HG03575 (cell line): Measurements from ENCODE around the gene C3orf80.
"Not testable (repeated sequence)": the region's sequence is repeated elsewhere in the genome, so short reads cannot be mapped to it uniquely, and the experiment has no call there.

Experiments used
- ATAC-seq: cut with Tn5 transposase; IDR thresholded peaks from one replicate; pipeline ENCODE4 v1.9.1; 2021; ENCODE audit not compliant: unreplicated experiment, insufficient number of reproducible peaks, low FRiP score; ENCODE audit errors: extremely low read depth

The C3orf80 gene

DNA sequence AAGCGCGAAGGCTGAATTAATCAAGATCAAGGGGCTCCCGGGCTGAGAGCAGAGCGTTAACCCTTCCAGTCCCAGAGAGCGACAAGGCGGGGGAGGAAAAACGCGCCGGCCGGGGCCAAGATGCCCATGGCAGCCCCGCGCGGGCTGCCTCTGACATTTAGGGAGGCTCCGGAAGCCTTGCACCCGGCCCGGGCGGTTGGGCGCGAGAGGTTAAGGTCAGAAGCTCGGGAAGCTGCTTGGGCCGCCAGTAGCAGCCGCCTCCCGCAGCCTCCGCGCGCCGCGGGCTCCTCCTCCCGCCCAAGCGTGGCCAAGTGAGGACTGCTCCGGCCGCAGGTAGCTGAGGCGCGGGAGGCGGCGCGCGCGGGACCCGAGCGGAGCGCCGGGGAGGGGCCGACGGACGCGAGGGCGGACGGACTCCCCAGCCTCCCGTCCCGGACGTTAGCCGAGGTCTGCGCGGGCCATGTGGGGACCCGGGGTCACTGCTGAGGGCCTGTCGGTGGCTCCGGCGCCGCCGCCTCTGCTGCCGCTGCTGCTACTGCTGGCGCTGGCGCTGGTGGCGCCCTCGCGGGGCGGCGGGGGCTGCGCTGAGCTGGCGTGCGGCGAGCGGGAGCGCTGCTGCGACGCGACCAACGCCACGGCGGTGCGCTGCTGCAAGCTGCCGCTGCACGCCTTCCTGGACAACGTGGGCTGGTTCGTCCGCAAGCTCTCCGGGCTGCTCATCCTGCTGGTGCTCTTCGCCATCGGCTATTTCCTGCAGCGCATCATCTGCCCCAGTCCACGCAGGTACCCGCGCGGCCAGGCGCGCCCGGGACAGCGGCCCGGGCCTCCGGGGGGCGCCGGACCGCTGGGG, at the start of gene C3orf80:
TSS of gene C3orf80 (plus strand) at position 247 of the 850 bp plus-strand sequence. CDS start at position 461, 214 bp downstream.
- no peak for ATAC-seq

DNA sequence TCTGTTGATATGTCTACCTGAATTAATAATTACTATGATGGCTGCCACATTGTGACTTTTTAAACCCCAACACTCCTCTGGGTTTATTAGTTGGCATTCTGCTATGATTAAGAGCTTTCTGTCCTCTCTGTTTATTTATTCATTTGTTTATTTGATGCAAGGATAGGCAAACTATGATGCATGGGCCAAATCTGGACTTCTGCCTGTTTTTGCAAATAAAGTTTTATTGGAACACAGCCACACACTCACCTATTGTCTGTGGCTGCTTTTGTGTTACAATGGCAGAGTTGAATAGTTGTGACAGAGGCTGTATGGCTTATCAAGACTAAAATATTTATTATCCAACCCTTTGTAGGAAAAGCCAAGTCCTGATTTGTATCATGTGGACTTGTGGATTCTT, 48.3 kb upstream of the C3orf80 start:
- no peak for ATAC-seq

DNA sequence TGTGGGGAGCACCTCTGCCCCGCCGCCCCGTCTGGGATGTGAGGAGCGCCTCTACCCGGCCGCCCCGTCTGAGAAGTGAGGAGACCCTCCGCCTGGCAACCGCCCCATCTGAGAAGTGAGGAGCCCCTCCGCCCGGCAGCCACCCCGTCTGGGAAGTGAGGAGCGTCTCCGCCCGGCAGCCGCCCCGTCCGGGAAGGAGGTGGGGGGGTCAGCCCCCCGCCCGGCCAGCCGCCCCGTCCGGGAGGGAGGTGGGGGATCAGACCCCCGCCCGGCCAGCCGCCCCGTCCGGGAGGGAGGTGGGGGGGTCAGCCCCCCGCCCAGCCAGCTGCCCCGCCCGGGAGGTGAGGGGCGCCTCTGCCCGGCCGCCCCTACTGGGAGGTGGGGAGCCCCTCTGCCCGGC, 46.6 kb upstream of the C3orf80 start:
- not testable (repeated sequence) for ATAC-seq

DNA sequence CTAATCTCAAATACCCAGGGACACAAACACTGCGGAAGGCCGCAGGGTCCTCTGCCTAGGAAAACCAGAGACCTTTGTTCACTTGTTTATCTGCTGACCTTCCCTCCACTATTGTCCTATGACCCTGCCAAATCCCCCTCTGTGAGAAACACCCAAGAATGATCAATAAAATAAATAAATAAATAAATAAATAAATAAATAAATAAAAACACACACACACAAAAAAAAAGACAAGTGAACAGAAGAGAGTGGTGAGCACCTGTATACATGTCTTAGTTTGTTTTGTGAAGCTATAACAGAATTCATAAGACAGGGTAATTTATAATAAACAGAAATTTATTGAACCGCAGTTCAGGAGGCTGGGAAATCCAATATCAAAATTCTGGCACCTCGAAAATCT, 45.8 kb upstream of the C3orf80 start:
- not testable (repeated sequence) for ATAC-seq

DNA sequence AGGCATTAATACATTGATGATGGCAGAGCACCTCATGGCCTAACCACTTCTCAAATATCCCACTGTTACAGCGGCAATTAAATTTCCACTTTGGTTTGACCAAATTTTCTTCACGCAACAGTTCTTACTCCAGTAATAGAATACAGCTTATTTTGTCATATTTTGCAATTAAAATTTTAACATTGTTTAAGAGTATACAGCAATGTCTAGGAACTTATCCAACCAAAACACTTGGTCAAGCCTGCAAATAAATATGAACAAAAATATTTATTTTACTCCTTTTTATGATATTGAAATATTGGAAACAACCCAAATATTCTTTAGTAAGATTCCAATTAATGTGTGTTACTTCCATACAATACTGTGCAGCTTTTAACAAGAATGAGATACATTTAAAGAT, 45.3 kb upstream of the C3orf80 start:
- no peak for ATAC-seq

DNA sequence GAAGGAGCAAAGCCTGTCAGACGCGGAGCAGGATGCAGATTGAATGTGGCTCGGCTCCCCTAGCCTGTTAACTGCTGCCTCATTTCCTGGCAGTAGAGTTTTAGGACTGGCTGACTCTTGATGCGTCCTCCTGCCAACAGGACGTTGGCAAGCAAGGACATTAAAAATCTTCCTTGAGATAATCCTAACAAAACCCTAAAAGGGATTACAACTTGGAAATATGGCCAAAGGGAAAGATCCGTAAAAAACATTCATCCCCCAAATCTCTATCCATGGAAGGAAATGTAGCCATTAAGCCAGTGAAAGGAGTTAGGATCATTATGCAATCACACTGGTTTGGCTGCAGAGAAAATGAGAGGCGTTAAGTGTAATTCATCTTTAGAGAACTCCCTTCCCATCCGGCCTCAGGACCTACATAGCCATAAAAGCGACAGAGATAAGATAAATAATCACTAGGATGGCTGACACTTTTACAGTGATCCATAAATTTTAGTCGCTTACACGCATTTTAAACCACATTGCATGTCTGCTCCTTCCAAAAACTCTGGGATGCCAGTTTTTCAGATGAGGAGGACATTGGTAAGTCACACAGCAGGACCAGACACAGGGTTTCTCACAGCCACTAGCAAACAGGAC, 44.5 kb upstream of the C3orf80 start:
- no peak for ATAC-seq

DNA sequence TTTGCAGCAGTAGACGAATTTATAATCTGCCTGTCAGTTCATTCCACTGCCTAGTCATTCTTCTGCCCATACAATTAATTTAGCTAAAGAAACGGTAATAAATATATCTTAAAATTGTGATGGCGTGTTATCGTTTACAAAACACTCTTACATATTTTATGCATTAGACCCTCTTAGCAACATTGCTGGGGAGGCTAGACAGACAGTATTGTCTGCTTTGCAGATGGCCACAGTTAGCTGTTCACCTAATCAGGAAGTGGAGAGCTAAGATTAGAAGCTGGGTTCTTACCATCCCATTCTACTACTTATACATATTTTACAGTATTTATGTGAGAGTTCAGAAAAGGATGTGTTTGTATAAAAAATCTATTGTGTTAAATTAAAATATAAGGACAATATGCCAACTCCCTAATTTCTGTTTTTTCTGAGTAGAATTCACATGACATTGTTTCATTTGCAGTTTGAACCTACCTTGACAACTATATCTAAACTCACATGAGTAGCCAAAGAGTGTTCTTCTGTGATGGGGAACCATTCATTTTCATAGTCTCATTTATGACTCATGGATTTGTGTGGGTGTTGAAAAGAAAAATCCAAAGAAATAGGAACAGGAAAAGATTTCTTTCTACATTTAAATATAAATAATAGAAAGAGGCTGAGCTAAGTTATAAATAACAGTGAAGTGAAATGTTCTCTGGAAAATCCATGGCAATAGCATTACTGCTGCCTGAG, 41.7 kb upstream of the C3orf80 start:
- ATAC-seq: no peak

DNA sequence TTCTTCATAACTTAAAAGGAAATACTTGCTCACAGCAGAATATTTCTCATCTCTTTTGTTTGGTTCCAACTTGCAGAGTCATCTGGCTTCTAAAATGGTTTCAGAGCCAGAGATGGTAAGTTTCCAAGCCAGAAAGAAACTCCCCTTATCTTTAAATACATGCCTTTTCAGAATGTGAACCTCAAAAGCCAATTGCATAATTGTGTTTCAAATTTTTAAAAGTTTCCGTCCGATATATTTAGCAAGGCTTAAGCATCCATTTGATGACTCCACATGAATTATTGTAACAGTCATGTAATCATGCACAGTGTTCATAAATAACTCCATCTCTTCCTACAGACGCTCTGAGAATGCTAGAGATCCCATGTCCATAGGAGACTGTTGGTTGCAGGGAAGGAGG, 40.6 kb upstream of the C3orf80 start:
- ATAC-seq: no peak

DNA sequence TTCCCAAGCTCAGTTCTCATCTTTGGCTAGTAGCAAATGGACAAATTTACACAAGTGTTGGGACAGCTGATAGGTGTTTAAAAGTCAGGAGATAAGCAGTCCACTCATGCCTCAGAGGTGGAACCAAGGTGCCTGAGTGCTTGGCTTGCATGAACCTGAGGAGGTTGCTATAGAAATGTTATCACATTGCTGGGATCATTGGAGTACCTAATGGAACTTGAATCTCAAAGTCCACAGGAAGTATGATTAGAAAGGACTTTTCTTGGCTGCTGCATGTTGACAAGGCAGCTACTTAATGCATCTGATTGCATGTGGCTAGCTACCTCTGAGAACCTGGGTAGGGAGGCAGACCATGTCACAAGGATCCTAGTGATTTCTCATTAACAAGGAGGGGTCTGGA, 39.5 kb upstream of the C3orf80 start:
- no peak for ATAC-seq

DNA sequence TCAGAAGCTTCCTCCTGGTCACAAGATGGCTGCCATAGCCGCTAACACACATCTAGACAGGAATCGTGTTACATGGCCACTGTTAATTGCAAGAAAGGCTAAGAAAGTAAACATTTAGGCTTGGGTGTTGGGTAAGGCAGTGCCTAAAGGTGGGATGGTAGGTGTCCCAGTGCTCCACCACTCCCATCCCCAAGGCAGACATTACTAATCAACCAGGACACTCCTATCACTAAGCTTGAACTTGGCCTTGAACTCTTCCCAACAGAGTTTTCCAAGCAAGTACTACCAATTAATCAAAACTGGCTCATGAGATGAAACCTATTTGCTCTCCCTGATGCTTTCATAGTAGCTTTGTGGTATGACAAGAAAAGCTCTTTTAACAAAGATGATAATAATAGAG, 37.9 kb upstream of the C3orf80 start:
- no peak for ATAC-seq

DNA sequence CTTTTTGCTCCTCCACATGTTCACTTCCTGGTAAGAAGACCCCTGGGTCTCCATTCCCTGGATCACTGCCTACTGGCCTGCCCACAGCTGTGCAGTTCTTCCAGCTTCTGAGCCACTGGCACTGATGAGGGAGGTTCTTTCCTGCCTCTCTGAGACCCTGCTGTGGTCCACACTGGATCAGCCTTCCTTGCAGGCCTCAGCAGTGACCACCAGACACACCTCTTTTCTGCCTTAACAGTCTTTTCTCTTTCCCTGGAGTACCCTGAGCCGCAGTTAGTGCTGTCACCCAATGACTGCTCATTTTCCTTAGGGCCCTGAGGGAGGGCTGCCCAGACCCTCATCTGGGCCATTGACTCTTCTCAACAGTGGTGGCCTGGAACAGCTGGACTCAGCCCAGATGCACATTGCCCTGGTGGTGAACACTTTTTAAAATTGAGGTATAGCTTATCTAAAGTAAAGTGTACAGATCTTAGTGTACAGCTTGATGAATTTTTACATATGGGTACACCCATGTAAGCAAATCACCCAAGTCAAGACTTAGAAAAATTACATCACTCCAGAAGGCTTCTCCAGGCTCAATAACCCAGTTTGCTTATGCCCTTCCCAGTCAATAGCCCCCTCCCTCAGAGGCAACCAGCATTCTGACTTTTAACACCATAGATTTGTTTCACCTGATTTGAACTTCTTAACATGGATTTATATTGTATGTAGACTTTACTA, 32.8 kb upstream of the C3orf80 start:
- no peak for ATAC-seq

DNA sequence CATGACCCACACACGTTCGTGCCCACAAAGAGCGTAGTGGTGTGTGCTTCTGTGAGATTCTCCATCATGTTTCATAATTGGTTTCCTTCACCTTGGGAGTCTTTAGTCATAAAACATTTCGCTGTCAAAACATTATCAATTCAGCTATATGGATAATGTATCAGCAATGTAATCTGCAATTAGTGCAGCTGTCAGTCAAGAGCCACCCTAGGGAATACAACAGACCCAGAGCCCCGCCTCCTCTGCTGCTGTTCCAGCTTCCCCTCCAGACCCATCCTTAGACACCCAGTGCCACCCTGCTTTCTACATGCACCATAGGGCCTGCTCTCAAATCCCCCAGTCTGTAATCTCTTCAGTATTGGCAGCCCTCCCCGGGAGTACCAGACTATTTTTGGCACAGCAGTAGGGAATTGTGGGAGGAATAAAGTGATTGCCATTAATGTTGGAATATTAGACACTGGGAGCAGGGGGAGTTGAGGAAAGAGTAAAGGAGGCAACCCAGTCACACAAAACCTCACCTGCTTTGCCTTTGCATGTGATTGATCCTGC, 31.5 kb upstream of the C3orf80 start:
- ATAC-seq: no peak

DNA sequence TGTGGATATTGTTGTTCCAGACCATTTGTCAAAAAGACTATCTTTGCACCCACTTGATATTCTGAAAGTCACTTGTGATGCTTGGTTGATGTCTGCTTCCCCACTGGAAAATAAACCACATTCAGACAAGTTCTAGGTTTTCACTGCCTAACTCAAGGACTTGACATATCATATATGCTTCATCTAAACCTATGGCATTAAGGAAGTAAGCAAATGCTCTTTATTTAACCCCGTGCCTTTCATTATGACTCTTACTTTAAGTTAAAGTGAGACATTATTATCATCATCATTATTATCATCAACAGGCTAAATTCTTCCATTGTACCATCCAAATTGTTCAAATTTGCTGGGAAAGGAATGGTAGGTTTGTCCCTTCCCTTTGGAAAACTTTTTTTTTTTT, 30.8 kb upstream of the C3orf80 start:
- ATAC-seq: no peak

DNA sequence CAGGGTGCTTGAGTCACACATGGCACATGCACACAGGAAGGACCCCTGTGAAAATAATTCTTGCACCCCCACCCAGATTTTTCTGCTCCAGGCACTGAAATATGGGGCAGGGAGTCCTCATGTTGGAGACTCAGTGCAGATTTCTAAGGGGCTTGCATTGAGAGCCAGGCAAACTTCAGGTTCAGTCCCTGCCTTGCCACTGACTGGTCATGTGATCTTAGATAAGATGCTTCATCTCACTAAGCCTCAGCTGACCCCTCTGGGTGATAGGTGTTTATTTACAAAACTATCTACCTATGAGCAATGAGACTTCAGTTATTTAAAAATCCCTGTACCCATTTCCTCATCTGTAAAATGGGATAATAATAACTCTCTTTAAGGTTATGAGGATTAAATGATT, 30.1 kb upstream of the C3orf80 start:
- no peak for ATAC-seq

DNA sequence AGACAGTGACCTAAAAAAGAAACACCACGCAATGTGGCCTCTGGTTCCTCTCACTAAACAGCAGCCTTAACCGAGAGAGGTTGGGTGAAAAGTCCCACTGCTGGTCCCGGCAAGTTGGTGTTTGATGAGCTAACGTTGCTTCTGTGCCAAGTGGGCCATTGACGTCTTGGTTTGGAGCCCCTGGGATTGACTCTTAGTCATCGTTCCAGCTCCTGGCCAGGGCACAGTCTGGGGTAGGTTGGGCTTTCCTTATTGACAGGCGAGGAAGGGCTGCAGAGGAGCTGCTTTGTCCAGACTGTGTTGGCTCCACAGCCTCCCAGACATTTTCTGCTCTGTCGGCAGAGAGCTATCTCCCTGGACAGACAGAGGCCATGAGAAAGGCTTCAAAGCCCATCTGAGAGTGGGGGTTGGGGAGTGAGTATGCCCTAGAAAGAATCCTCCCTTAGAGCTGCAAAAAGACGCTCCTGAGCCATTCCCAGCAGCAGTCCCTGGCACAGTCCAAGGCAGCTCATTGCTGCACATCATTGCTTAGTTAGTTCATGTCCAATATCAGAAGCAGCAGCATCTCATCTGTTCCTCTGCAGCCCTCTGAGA, 28.6 kb upstream of the C3orf80 start:
- ATAC-seq: no peak

DNA sequence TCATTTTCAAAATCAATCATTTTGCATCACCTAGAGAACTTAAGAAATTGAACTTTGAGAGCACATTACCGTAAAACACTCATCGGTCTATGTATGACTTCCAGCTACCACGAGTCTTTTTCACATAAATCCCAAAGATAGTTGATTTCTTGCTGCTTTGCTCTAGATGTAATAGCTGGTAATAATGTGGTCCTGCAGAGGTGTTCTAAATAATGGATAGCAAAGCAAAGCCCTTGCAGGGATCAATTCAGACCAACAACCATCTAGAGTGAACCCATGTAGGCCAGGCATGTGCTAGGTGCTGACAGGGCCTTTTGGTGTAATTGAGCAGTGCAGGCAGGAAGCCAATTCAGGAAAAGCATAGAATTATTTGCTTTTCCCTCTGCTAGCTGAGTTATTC, 26.1 kb upstream of the C3orf80 start:
- ATAC-seq: no peak

DNA sequence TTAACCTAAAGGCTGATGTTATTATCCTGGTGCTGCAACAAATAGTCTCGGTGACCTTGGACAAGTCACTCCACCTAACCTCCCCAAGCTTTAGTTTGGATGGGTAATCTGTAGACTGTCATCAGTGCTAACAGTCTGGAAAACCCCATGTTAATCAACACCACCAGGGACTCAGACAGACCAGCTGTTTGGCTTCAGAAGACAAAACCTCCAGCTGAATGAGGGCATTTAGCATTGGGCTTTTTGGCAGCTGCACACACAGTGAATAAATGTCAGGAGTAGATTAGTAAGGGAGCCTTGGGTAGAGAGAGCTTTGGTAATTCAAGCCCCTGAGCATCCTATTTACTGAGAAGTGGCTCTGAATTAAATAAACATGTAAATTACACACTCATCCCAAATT, 24.9 kb upstream of the C3orf80 start:
- no peak for ATAC-seq

DNA sequence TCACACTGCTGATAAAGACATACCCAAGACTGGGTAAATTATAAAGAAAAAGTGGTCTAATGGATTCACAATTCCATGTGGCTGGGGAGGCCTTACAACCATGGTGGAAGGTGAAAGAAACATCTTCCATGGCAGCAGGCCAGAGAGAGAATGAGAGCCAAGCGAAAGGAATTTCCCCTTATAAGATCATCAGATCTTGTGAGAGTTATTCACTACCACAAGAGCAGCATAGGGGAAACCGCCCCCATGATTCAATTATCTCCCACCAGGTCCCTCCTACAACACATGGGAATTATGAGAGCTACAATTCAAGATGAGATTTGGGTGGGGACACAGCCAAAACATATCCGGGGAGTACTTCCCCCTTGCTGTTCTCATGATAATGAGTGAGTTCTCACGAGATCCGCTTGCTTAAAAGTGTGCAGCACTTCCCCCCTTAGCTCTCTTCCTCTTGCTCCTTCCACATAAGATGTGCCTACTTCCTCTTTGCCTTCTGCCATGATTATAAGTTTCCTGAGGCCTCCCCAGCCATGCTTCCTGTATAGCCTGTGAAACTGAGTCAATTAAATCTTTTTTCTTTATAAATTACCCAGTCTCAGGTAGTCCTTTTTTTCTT, 20.7 kb upstream of the C3orf80 start:
- not testable (repeated sequence) for ATAC-seq
